HEK293T (cell line): ENCODE results near the gene DSPP.

Experiments used
- CTCF ChIA-PET: fragments of 350-600 bp; formaldehyde crosslinking; extraction: SDS; loops from one replicate; lab custom pipeline; 2021; ENCODE audit warnings: antibody characterized with exemption, inconsistent platforms; lab: Yijun Ruan, JAX
- POLR2A ChIA-PET: fragments of 350-600 bp; formaldehyde crosslinking; extraction: SDS; loops from one replicate; lab custom pipeline; 2020; ENCODE audit warnings: antibody characterized with exemption, inconsistent platforms; lab: Yijun Ruan, JAX
- DNase-seq: peaks from one replicate; pipeline ENCODE4 v3.0.0; 2012; ENCODE audit warnings: mixed read lengths; ENCODE audit errors: extremely low spot score
- ARNT ChIP-seq: fragments of 450-650 bp; IDR thresholded peaks from 2 replicates; pipeline ENCODE4 v1.6.1; 2017; ENCODE audit warnings: mild to moderate bottlenecking
- BHLHE40 ChIP-seq: fragments of 450-650 bp; IDR thresholded peaks from 2 replicates; pipeline ENCODE4 v1.6.1; 2016; ENCODE audit warnings: mild to moderate bottlenecking, moderate library complexity, borderline replicate concordance
- CTBP1 ChIP-seq: fragments of 450-650 bp; IDR thresholded peaks from 2 replicates; pipeline ENCODE4 v1.6.1; 2016; ENCODE audit warnings: borderline replicate concordance
- ELF4 ChIP-seq: fragments of 450-650 bp; IDR thresholded peaks from 2 replicates; pipeline ENCODE4 v1.6.1; 2017; ENCODE audit warnings: antibody characterized with exemption
- FOXA1 ChIP-seq: fragments of 450-650 bp; IDR thresholded peaks from 2 replicates; pipeline ENCODE4 v1.6.1; 2016; ENCODE audit warnings: mild to moderate bottlenecking
- FOXK2 ChIP-seq: fragments of 450-650 bp; IDR thresholded peaks from 2 replicates; pipeline ENCODE4 v1.6.1; 2016; ENCODE audit warnings: mild to moderate bottlenecking
- FOXM1 ChIP-seq: fragments of 450-650 bp; IDR thresholded peaks from 2 replicates; pipeline ENCODE4 v1.6.1; 2017; ENCODE audit warnings: mild to moderate bottlenecking, borderline replicate concordance
- HDGF ChIP-seq: fragments of 450-650 bp; IDR thresholded peaks from 2 replicates; pipeline ENCODE4 v1.6.1; 2017; ENCODE audit warnings: antibody characterized with exemption, borderline replicate concordance
- L3MBTL2 ChIP-seq: fragments of 450-650 bp; conservative IDR thresholded peaks from 2 replicates; pipeline ENCODE4 v1.6.1; 2016; ENCODE audit warnings: mild to moderate bottlenecking
- LEF1 ChIP-seq: fragments of 450-650 bp; IDR thresholded peaks from 2 replicates; pipeline ENCODE4 v1.6.1; 2017; ENCODE audit warnings: mild to moderate bottlenecking, borderline replicate concordance
- NFRKB ChIP-seq: fragments of 450-650 bp; IDR thresholded peaks from 2 replicates; pipeline ENCODE4 v1.6.1; 2016; ENCODE audit warnings: mild to moderate bottlenecking, moderate library complexity
- SP1 ChIP-seq: fragments of 450-650 bp; IDR thresholded peaks from 2 replicates; pipeline ENCODE4 v1.6.1; 2017
- SUZ12 ChIP-seq: fragments of 450-650 bp; IDR thresholded peaks from 2 replicates; pipeline ENCODE4 v1.6.1; 2016; ENCODE audit warnings: mild to moderate bottlenecking
- TARDBP ChIP-seq: fragments of 450-650 bp; IDR thresholded peaks from 2 replicates; pipeline ENCODE4 v1.6.1; 2016
- ZNF384 ChIP-seq: fragments of 450-650 bp; IDR thresholded peaks from 2 replicates; pipeline ENCODE4 v1.6.1; 2016
- TF ChIP-seq, protein P1 (sequence below): fragments of 450-650 bp; IDR thresholded peaks from 2 replicates; pipeline ENCODE4 v1.6.1; 2016

Gene DSPP

DNA sequence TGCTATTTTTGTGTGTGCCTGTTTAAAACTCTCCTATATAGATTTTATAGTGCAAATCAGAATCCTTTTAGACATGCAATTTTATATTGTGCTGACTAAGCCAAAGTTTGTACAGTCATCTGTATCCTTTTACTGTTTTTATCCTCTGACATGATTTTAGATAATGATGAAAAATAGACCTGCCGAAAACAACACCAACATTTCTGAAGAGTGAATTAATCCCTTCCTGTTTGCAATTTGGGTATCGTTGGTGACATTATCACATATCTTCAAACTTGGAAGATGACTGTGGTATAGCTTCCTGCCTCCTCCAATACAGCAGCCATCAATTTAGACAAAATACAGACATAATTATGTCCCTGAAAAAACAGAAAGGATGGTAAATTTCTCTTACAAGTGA is 28.9 kb upstream of the DSPP start:
- no peak for DNase-seq
- CTCF ChIA-PET: no interaction called here
- POLR2A ChIA-PET: no interaction called here
- TF ChIP-seq TARDBP (no peak), FOXM1 (no peak), LEF1 (no peak), HDGF (no peak), NFRKB (no peak), FOXA1 (no peak)

DNA sequence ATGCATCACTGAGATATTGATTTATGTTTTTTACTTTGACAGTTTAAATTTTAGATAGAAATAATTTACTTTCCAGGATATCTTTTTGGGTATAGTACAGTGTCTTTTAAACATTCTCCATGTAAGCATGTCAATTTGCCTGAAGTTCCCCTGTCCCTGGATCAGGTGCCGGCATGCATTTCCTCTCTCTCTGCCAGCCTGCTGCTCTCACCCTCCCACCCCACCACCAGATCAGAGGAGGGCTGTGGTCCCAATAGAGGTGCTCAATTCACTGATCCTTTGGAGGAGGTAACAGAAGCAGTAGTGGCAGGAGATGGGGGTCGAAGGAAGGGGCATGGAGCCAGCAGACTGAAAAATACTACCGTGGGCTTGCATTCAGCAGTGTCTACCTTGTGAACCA is 28.3 kb upstream of the DSPP start:
- CTCF ChIA-PET: no interaction called here
- TF ChIP-seq L3MBTL2: no peak
- no peak for TF ChIP-seq FOXM1
- no peak for TF ChIP-seq NFRKB
- TF ChIP-seq TARDBP: no peak
- no peak for TF ChIP-seq SUZ12
- TF ChIP-seq ELF4: no peak
- POLR2A ChIA-PET: no interaction called here
- no peak for DNase-seq

DNA sequence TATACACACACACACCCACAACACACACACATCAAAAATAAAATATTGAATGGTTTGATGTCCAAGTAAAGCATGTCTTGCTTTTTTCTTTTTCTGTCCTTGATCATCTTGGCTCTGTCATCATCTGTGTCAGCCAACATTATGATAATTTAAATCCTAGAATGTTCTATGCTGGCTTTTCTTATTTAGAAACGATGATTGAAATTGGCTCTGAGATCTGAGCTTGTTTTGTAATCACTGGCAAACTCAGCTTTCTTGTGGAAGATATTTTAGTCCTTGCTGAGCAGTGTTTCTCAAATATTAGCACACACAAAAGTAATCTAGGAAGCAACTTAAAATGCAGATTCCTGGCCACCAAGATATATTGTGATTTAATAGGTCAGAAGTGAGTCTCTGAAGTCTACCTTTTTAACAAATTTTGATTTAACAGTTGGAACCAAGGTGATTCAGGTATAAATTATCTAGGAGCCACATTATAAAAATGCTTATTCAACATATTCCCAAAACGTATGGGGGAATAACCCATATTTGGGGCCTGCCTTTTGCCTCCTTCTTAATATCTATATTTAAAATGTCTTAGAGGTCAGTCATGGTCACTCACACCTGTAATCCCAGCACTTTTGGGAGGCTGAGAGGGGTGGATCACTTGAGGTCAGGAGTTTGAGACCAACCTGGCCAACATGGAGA is 24.0 kb upstream of the DSPP start:
- TF ChIP-seq LEF1 (no peak), ELF4 (no peak), ARNT (no peak), L3MBTL2 (no peak), ZNF384 (no peak), HDGF (no peak), BHLHE40 (no peak), SP1 (no peak), TARDBP (no peak), SUZ12 (no peak), FOXM1 (no peak), FOXA1 (no peak), NFRKB (no peak), FOXK2 (no peak), CTBP1 (no peak)
- TF ChIP-seq, protein P1, sequence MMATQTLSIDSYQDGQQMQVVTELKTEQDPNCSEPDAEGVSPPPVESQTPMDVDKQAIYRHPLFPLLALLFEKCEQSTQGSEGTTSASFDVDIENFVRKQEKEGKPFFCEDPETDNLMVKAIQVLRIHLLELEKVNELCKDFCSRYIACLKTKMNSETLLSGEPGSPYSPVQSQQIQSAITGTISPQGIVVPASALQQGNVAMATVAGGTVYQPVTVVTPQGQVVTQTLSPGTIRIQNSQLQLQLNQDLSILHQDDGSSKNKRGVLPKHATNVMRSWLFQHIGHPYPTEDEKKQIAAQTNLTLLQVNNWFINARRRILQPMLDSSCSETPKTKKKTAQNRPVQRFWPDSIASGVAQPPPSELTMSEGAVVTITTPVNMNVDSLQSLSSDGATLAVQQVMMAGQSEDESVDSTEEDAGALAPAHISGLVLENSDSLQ: no peak
- DNase-seq: no peak
- ChIA-PET POLR2A (no interaction called here), CTCF (no interaction called here)

DNA sequence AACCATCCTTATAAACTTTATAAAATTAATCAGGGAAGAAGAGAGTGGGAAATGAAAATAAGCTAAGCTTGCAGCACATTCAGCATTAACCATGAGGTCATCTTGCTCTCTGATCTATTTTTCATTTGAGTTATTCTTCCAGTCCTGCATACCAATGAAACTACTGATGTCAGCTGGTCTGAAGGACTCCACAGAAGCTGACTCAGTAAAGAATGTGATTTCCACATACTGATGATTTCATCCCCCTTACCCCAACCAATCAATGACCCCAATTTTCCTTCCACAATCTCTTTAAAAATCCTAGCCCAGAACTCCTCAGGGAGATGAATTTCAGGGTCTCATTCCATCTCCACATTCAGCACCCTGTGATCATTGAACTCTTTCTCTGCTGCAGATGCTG is 18.8 kb upstream of the DSPP start:
- CTCF ChIA-PET: interaction anchor here (0.6 kb wide), 2 partner anchors 58 to 151 kb away, joined by 3 to 4 read pairs; no protein-coding TSS in a partner anchor
- no peak for DNase-seq
- POLR2A ChIA-PET: no interaction called here

DNA sequence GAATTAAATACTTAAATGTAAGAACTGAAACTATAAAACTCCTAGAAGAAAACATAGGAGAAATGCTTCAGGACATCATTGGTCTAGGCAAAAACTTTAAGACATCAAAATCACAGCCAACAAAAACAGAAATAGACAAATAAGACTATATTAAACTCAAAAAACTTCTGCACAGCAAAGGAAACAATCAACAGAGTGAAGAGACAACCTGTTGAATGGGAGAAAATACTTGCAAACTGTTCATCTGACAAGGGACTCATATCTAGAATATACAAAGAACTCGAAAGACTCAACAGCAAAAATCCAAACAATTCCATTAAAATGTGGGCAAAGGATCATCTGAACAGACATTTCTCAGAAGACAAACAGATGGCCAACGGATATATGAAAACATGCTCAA is 16.2 kb upstream of the DSPP start:
- CTCF ChIA-PET: no interaction called here
- no peak for DNase-seq
- POLR2A ChIA-PET: no interaction called here
- no peak for TF ChIP-seq LEF1
- no peak for TF ChIP-seq FOXA1
- TF ChIP-seq FOXK2: no peak
- no peak for TF ChIP-seq ELF4
- TF ChIP-seq, protein P1: no peak

More for the DNA sequence above, 18.8 kb upstream of the DSPP start:
- TF ChIP-seq ELF4: no peak
- TF ChIP-seq CTBP1: no peak
- TF ChIP-seq SUZ12: no peak
- TF ChIP-seq, protein P1: no peak
- TF ChIP-seq FOXK2: no peak
- TF ChIP-seq NFRKB: no peak
- TF ChIP-seq ZNF384: no peak
- TF ChIP-seq TARDBP: no peak
- TF ChIP-seq BHLHE40: no peak
- no peak for TF ChIP-seq FOXM1
- no peak for TF ChIP-seq LEF1
- TF ChIP-seq HDGF: no peak
- no peak for TF ChIP-seq L3MBTL2
- no peak for TF ChIP-seq SP1
- TF ChIP-seq FOXA1: no peak
- TF ChIP-seq ARNT: no peak

DNA sequence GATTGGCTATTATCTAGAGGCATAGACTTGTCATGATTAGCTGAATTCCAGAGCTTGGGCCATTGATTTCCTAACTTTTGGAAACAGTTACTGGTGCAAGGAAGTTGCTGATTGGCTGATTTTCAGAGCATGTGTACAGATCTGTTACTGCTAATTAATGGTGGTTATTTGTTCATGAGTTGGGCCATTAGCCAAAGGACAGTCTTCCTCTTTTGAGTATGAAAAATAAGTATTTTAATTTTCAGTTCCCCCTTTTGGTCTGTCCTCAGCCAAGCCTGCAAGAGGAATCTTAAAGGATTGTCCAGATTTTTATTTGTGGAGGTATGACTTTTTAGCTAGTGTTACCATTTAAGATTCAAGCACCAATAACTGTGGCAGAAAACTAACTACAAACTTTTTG is 7.0 kb upstream of the DSPP start:
- ChIA-PET POLR2A (no interaction called here), CTCF (no interaction called here)
- no peak for TF ChIP-seq BHLHE40
- no peak for TF ChIP-seq ZNF384
- TF ChIP-seq ARNT: no peak
- TF ChIP-seq SUZ12: no peak
- TF ChIP-seq HDGF: no peak
- TF ChIP-seq, protein P1: no peak
- no peak for TF ChIP-seq ELF4
- TF ChIP-seq FOXK2: no peak
- no peak for TF ChIP-seq L3MBTL2
- no peak for DNase-seq
